ENCODE data around the gene ATP8A2. TPM values are rescaled to one million over a fixed set of nuclear protein-coding genes. Genes with fewer than 3 reads are reported as not detected.

The ATP8A2 gene
- total RNA-seq, 6 donors from 2014 or later, result 0.55 to 1.5 (median 0.87) TPM

GRCh38 chr13:25732111-25732865 is 360.5 kb downstream of the ATP8A2 start:
- Histone ChIP-seq H3K36me3 (no peaks in the 10 kb centered on the region), H3K4me3 (no peak overlapping the region), H3K9me3 (no peaks in the 10 kb centered on the region), H3K4me1 (peaks cover 0 to 10% (median 0%) of the 10 kb centered on the region in 4 donors), H3K27ac (no peak overlapping the region), H3K27me3 (no peaks in the 10 kb centered on the region)
- 60 to 65% methylated on average over 7 of the region's 7 CpGs for WGBS, 2 donors
- ATAC-seq (ENCODE audit: low FRiP score in 2 of 2) (peak in 1 of 2 donors; percentile 44), DNase-seq (no peak)
- TF ChIP-seq POLR2A (IDR thresholded peaks at IDR 0.05) (no peak), CTCF (IDR thresholded peaks at IDR 0.05) (no peak), POLR2AphosphoS5 (IDR thresholded peaks at IDR 0.05) (no peak), EP300 (IDR thresholded peaks at IDR 0.05) (no peak)

- ATAC-seq (ENCODE audit: low FRiP score in 2 of 2) (no peak), DNase-seq (no peak)
- no peak overlapping the region for H3K27ac ChIP-seq
- 79 to 88% methylated on average over 5 of the region's 5 CpGs for WGBS, 2 donors
- no peak for TF ChIP-seq POLR2AphosphoS5 (IDR thresholded peaks at IDR 0.05)
- TF ChIP-seq CTCF (IDR thresholded peaks at IDR 0.05), result no peak
- no peak for TF ChIP-seq EP300 (IDR thresholded peaks at IDR 0.05)
- no peak for TF ChIP-seq POLR2A (IDR thresholded peaks at IDR 0.05)
- H3K4me1 ChIP-seq, result peaks cover 0 to 5% (median 2%) of the 10 kb centered on the region in 4 donors
- H3K4me3 ChIP-seq, result no peak overlapping the region
- no peaks in the 10 kb centered on the region for H3K27me3 ChIP-seq
- H3K36me3 ChIP-seq, result no peaks in the 10 kb centered on the region
- H3K9me3 ChIP-seq, result no peaks in the 10 kb centered on the region
Observed at GRCh38 chr13:25733001-25733491, 361.3 kb downstream of the ATP8A2 start.

GRCh38 chr13:25733696-25734435 is 362.1 kb downstream of the ATP8A2 start:
- ATAC-seq (ENCODE audit: low FRiP score in 2 of 2) (no peak), DNase-seq (no peak)
- Histone ChIP-seq H3K27ac (no peak overlapping the region), H3K36me3 (no peaks in the 10 kb centered on the region), H3K4me3 (no peak overlapping the region), H3K27me3 (no peaks in the 10 kb centered on the region), H3K4me1 (peaks cover 0 to 13% (median 5%) of the 10 kb centered on the region in 4 donors), H3K9me3 (no peaks in the 10 kb centered on the region)
- 64 to 68% methylated on average over 3 of the region's 3 CpGs for WGBS, 2 donors
- TF ChIP-seq EP300 (IDR thresholded peaks at IDR 0.05) (no peak), CTCF (IDR thresholded peaks at IDR 0.05) (no peak), POLR2A (IDR thresholded peaks at IDR 0.05) (no peak), POLR2AphosphoS5 (IDR thresholded peaks at IDR 0.05) (no peak)

- H3K4me1 ChIP-seq, result peaks cover 0 to 15% (median 7%) of the 10 kb centered on the region in 4 donors
- H3K9me3 ChIP-seq, result no peaks in the 10 kb centered on the region
- ATAC-seq (ENCODE audit: low FRiP score in 2 of 2) (no peak), DNase-seq (no peak)
- WGBS, 2 donors, result 34 to 39% methylated on average over 4 of the region's 4 CpGs
- H3K4me3 ChIP-seq, result no peak overlapping the region
- no peaks in the 10 kb centered on the region for H3K36me3 ChIP-seq
- H3K27me3 ChIP-seq, result no peaks in the 10 kb centered on the region
- TF ChIP-seq EP300 (IDR thresholded peaks at IDR 0.05) (no peak), POLR2AphosphoS5 (IDR thresholded peaks at IDR 0.05) (no peak), POLR2A (IDR thresholded peaks at IDR 0.05) (no peak), CTCF (IDR thresholded peaks at IDR 0.05) (no peak)
- peak overlapping the region in 1 of 4 donors; percentile 26 for H3K27ac ChIP-seq
Observed at GRCh38 chr13:25738342-25739196, 366.8 kb downstream of the ATP8A2 start.

Measured in upper lobe of left lung (tissue), 6 donors.